Suppressor macrophage treated with lipopolysaccharide for 1 hour (primary cell): ENCODE results near the gene DBT.
"Not testable (repeated sequence)": the region's sequence is repeated elsewhere in the genome, so short reads cannot be mapped to it uniquely, and the experiment has no call there.

Experiments used
- DNase-seq, 3 donors: peaks; one replicate each; pipeline ENCODE4 v3.0.0-alpha.2; 2020 to 2022

DBT gene

DNA sequence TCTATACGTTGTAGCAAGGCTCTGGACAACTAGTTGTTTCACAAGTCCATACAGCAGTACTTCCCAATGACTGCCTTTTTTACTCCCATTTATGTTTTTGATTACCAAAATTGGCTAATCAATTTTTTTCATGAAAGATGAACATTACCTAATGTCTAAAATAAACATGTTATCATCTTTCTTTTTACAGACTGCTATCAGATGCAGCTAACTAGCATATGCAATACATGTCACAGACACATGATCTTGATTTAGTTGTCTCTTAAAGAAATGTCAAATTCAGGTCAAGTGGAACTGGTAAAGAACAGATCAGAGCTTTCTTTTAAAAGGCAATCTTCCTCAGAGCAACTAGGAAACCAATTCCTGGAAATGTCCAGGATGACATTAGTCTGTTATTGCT is 630 bp upstream of the DBT start:
- DNase-seq, result no peak

DNA sequence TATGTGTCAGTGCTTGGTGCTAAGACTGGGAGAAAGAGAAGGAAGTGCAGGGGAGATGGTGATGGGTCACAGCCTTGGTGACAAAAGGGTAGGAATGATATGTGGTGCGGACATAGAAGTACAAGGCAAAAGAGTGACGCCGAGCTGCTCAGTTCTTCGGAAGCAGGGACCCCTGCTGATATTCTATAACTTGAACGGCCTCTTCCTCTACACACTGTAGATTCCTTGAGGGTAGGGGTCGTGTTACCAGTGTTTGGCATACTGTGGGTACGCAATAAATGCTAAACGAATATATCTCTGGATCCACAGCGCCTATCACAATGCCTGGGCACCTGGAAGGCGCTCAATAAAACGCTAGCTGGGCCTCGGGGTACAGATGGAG is 488 bp downstream of the DBT start:
- peak in 1 of 3 donors; percentile 13 for DNase-seq

DNA sequence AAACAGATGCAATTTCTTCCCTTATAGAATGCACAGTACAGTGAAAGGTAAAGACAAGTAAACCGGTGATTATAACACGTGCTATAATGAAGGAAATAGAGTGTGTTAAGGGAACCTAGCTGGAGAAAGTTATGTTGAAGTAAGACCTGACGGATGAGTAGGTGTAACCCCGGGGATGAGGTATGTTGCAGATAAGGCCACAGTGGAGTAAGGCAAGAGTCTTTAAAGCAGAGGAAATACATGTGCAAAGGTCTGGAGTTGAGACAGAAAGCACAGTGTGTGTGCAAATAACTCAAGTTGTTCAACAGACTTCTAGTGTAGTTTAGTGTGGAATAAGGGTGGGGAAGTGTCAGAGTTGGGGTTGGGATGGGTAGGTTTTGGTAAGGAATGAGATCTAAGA is 2.9 kb downstream of the DBT start:
- no peak for DNase-seq

DNA sequence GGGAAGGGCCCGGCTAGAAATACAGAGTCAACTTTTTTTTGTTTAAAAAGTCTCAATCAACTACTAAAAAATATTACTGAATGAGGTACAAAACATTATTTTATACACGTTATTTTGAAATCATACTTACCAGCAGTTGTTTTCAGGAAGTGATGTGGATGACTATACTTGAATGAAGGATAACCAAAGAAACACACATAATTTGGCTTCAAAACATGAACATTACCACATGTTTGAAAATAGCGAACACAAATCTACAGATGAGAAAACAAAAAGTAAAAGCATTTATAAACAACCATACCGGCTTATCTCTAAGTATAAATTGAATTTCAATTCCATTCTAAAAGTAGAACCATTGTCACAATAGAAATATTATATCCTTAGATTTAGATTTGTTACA is 9.0 kb downstream of the DBT start:
- no peak for DNase-seq

DNA sequence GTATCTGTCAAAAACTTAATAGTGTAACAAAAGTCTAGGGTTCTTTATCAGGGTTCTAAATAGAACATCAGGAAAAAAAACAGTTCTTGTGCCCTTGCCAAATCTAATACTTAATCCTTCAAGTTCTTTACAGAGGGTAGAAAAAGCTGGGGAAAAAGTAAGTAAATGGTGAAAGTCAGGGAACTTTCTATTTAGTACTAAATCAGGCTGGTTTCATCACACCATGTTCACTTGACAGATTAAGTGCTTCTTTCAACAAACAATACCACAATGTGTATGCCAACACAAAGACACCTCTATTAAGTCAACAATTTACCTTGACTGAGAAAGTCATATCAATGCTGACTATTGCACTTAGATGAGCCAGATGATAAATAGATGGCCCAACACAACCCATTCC is 9.7 kb downstream of the DBT start:
- DNase-seq, result no peak

DNA sequence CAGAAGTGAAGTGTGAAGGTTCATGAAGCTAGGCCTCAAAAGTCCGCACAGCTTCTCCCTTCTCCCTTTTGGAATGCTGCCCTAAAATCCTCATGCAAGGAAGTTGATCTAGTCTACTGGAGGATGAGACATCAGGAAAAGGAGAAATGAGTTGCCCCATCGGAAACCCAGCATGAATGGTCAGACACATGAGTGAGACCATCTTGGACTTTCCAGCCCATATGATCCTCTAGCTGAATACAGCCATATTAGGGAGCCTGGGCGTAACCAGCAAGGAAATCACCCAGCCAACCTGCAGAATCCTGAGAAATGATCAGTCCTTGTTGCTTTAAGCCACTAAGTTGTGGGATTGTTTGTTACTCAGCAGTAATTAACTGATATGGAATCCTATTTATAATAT is 12.5 kb downstream of the DBT start:
- peak; percentile 42 to 63 (median 46) for DNase-seq

DNA sequence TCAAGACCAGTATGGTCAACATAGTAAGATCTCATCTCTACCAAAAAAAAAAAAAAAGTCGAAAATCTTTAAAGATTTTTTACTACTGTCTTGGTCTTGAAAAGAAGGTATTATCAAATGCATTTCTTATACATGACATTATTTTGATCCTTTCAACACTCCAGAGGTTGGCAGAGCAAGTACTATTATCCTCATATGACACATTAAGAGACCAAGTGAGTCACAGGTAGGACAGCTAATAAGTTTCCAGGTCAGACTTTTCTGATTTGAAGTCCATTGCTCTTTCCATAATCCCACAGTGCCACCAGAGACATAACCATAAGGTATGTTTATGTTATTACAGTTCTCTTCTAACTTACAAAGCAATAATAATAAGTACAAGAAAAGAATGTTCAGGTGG is 15.2 kb downstream of the DBT start:
- no peak for DNase-seq

DNA sequence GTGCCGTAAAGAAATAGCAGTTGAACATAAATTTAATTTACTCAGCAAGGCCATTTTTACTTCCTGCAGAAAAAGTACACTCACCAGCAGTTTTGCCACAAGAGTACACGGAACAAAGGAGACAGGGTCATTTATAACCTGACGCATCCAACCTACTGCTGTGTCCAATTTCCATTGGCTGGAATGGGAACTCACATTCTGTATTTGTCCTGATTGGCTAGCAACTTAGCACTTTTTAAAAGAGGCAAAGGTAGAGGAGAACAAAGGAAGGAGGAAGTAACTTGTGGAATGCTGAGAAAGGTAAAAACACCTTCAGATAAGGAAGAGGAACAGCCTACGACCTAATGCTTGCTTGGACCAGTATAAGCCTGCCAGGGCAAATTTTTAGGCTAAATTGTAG is 16.1 kb downstream of the DBT start:
- not testable (repeated sequence) for DNase-seq

DNA sequence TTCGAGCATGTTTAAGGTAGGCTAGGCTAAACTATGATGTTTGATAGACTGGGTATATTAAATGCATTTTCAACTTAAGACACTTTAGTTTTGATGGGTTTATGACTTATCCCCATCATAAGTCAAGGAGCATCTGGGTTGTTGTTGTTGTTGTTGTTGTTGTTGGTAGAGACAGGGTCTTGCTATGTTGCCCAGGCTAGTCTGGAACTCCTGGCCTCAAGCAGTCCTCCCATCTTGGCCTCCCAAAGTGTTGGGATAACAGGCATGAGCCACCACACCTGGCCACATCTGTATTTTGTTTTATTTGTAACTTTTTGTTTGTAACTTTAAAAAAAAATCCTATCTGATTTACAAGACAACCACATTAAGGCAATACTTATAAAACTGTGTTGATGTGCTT is 17.5 kb downstream of the DBT start:
- DNase-seq, result no peak

DNA sequence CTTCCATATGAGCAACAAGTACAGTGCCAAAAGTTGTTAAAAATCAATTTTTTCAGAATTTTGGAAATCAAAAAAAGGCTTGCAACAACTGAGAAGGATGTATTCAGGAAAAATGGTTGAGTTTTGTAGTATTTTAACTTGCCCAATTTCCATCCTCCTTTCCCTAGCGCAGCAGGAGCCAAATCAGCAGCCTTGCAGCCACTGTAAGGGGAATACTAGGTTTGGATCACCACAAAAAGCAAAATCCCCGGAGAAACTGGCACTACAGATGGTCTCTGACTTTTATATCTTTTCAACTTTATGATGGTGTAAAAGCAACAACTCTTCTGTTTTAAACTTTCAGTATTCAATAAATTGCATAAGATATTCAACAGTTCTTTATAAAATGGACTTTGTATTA is 17.9 kb downstream of the DBT start:
- no peak for DNase-seq

DNA sequence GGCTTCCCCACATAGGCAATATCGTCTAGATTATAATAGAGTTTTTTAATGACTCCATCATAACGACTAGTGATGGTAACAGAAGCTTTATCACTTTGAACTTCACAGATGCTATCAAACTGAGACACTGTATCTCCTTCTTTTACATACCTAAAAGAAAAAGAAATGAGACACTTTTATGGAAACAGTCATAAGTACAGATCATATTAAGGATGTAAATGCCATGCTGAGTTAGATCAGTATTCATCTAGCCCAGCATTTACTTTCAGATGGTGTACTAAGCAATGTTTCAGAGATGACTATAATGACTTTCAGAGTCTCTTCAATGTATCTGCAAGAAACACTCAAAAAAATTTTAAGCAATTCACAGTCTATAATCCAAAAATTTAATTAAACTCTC is 18.9 kb downstream of the DBT start:
- no peak for DNase-seq

DNA sequence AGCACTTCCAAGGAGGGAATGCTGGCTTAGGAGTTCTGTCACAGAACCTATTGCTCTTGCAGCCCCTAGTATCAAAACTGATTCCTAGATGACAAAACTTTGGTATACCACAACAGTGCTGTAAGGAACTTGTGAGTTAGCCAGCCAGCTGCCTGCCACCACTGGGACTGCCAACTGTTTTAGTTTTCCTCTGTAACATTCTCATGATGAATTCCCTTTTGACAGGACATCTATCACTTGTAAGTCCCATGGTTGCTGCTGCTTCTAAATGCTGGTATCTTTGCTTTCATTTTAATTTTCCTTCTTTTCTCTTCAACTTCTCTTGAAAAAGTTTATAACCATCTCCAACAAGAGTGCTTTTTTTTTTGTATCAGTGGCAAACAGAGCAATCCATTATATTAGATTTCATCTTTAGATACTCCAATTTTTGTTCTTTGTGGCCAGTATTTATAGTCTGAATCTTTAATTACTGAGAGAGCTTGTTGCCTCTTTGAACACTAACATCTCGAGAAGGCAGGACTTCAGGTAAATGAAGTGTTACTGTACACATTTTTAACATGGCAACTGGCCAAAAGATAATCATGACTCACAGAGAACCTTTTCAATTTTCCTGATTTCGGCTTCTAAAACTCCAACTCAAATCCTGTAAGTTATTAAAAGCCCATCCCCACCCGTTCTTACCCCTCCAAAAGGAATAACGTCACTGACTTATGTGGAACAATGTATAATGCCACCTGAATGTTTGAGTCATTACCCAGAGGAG is 19.8 kb downstream of the DBT start:
- no peak for DNase-seq

DNA sequence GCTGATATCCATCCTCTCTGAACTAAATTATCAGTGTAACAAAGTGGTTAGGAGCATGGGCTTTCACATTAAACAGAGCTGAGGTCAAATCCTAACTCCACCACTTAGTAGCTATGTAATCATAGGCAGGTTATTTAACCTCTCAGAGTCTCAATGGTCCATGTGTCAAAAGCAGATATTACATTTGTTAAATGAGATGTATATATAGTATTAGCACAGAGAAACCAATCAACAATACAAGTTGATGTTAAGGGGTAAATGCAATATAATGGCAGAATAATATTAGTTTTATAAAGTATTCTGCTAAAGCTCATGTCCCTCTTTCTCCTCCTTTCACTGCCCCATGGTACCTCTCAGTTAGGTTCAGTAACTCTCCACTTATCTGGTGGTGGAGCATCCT is 27.2 kb downstream of the DBT start:
- no peak for DNase-seq

DNA sequence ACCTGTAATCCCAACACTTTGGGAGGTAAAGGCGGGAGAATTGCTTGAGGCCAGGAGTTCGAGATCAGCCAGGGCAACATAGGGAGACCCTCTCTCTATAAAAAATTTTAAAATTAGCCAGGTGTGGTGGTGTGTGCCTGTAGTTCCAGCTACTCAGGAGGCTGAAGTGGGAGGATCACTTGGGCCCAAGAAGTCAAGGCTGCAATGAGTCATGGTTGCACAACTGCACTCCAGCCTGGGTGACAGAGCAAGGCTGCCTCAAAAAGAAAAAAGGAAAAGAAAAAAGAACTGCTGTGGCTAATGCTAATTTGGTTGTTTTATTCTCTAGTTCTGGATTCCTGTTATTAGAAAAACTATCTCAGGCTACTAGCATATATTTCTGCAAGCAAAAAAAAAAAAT is 29.8 kb downstream of the DBT start:
- peak; percentile 17 to 52 (median 49) for DNase-seq

DNA sequence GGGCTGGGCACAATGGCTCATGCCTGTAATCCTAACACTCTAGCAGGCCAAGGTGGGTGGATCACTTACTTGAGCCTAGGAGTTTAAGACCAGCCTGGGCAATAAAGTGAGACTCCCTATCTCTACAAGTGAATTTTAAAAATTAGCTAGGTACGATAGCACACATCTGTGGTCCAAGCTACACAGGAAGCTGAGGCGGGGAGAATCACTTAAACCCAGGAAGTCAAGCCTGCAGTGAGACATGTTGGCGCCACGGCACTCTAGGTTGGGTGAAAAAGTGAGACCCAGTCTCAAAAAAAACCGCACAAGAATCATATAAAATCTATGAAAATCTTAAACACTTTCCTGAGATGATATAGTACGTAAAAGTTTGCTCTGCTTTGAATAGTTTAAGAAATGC is 30.2 kb downstream of the DBT start:
- DNase-seq, result no peak

DNA sequence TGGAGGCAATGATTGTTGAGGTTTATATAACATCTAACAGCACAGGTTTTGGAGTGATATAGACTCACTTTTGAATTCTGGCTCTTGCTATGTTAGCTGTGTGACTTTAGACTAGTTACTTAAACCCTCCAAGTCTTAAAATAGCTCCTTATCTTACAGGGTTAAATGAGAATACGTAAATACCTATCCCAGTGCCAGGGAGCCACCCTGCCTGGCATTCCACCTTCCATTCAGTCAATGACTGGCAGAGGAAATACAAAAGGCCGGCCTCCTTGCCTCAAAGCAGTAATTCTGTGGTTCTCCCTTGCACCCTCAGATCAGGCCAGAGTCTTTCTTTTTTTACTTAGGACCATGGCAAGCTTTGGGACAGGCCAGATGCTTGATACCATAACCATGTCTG is 31.8 kb downstream of the DBT start:
- DNase-seq, result no peak

DNA sequence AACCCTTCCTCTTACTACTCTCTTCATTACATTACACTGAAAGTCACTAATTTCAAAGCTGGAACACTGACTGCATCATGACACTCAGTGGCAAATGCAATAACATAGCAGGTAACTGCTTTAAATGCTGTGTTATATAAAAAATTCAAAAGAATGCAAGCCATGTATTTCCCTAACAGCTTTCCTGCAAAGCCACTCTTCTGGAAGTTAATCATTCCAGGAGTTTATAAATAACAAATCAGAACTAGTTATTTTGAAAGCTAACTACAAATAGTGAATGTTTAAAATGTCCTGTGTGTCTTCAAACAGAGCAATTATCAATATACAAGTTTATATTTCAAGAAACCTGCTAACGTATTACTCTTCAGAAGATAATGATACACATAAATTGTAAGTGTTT is 34.5 kb downstream of the DBT start:
- DNase-seq, result no peak

DNA sequence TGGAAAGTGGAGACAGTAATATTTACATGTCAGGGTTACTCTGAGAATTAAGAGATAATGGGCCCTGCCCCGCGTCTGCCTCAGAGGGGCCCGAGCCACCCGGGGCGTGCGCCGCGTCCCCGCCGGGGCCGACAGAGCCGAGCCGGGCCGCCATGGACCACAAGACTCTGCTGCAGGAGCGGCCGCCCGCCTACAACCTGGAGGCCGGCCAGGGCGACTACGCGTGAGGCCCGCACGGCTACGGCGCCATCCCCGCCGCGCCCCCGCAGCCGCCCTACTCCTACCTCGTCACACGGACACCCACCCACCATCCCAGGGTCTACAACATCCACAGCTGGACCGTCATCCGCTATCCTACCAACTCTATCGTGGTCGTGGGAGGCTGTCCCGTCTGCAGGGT is 36.5 kb downstream of the DBT start:
- no peak for DNase-seq

DNA sequence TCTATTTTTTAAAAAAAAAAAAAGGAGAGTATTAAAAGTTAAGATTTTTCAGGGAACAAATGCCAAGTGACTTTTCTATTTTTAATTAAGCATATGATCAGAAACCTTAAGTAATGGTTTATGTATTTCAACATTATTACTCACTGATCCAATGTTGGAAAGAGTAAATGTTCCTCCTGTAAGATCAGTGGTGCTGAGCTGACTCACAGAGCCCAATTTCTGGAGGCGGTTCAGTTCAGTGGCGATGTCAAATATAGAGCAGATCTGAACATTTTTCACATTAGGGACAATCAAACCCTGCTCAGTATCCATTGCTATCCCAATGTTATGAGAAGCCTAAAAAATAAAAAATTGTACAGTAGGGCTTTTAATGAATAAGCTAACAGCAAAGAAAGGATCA is 43.3 kb downstream of the DBT start:
- no peak for DNase-seq

DNA sequence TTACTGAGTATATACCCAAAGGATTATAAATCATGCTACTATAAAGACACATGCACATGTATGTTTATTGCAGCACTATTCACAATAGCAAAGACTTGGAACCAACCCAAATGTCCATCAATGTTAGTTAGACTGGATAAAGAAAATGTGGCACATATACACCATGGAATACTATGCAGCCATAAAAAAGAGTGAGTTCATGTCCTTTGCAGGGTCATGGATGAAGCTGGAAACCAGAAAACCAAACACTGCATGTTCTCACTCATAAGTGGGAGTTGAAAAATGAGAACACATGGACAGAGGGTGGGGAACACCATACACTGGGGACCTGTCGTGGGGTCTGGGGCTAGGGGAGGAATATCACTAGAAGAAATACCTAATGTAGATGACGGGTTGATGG is 44.0 kb downstream of the DBT start:
- not testable (repeated sequence) for DNase-seq

DNA sequence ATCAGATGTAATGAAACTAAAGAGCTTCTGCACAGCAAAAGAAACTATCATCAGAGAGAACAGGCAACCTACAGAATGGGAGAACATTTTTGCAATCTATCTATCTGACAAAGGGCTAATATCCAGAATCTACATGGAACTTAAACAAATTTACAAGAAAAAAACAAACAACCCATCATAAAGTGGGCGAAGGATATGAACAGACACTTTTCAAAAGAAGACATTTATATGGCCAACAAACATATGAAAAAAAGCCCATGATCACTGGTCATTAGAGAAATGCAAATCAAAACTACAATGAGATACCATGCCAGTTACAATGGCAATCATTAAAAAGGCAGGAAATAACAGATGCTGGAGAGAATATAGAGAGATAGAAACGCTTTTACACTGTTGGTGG is 44.5 kb downstream of the DBT start:
- not testable (repeated sequence) for DNase-seq

DNA sequence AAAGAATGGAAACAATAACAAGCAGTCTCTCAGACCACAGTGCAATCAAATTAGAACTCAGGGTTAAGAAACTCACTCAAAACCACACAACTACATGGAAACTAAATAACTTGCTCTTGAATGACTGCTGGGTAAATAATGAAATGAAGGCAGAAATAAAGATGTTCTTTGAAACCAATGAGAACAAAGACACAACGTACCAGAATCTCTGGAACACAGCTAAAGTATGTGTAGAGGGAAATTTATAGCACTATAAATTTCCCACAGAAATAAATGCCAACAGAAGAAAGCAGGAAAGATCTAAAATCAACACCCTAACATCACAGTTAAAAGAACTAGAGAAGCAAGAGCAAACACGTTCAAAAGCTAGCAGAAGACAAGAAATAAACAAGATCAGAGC is 46.9 kb downstream of the DBT start:
- DNase-seq, result not testable (repeated sequence)

DNA sequence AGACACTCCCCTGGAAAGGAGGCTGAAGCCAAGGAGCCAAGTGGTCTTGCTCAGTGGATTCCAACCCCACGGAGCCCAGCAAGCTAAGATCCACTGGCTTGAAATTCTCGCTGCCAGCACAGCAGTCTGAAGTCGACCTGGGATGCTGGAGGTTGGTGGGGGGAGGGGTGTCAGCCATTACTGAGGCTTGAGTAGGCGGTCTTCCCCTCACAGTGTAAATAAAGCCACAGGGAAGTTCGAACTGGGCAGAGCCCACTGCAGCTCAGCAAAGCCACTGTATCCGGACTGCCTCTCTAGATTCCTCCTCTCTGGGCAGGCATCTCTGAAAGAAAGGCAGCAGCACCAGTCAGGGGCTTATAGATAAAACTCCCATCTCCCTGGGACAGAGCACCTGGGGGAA is 49.6 kb downstream of the DBT start:
- not testable (repeated sequence) for DNase-seq

DNA sequence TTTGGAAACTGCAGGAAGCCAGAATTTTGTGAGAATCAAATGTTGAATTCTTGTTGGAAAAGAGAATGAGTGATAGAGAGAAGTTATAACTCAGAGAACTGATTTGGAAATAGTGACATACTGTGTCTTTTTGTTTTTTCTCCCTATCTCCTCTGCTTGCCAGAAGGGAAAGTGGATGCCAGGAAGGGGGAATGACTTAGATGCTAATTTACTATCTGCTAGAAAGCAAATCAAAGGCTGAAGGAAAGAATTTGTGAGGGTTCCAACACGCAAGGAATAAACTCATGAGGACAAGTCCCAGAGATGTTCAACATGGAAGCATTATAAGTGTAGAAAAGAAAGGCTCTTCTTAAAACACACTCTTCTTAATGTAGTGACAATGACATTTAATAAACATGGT is 51.0 kb downstream of the DBT start:
- no peak for DNase-seq

DNA sequence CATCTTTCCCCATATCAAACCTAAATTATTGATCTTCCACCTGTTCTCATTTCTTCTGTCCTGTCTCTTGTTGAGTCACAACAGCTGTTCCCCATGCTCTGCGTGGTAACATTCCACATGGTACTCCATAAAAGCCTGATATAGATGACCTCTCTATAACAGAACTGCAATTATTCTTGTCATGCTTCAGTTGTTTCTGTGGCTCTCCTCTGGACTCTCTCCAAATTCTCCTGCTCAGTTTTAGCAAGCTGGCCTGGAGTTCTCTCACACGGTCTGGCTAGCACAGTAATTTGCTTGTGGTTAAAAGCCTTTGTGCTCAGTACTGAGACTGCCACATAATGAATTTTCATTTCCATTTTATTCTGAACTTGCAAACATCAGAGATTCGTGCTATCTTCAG is 61.0 kb downstream of the DBT start:
- no peak for DNase-seq

DNA sequence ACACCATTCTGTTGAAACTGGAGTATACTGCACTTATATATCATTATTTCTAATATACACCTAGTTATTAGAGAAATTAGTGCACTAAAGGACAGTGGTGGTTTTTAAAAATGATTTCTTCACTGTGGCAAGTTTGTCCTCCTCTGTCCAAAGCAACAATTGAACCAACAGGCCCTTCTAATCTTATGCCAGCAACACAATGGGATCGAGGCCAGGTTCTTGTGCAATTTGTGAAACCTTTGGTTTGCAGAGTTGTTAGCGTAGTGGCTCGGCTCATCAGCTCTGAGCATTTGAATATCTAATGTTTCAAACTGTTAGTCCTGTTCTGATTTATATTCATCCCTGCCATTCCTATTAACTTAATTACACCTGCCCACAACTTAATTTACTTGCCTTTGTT is 61.7 kb downstream of the DBT start:
- no peak for DNase-seq
